Body of pancreas (tissue), 4 donors: Measurements from ENCODE around the gene CLEC19A.

ENCODE experiments used
- CTCF ChIP-seq, 7 experiments: fragments of 450-650 bp in 4 of 7; fragments of 200-600 bp in 3 of 7; sonication (generic) in 3 of 7; IDR thresholded peaks; one replicate each; pipeline ENCODE4 v1.5.1; 2016 to 2019; ENCODE audit warnings: antibody characterized with exemption in 7 of 7
- POLR2A ChIP-seq, 3 donors: fragments of 450-650 bp; IDR thresholded peaks; one replicate each; pipeline ENCODE4 v1.6.1; 2016; ENCODE audit warnings: antibody characterized with exemption in 3 of 3, mild to moderate bottlenecking in 2 of 3

- no peak for TF ChIP-seq CTCF (IDR thresholded peaks at IDR 0.05)
- no peak for TF ChIP-seq POLR2A (IDR thresholded peaks at IDR 0.05)
Observed at GRCh38 chr16:19264123-19264673, 21.3 kb upstream of the CLEC19A start.
